T follicular helper cell (primary cell): Measurements from ENCODE around the gene TRIM65.

Experiments
- DNase-seq: peaks from one replicate; pipeline ENCODE4 v3.0.0-alpha.2; 2020; ENCODE audit warnings: low read depth
- total RNA-seq, 2 experiments: gene quantifications; one replicate each; lab custom pipeline; 2026; lab: John Stamatoyannopoulos, UW

TRIM65 gene
- 40.7 to 63.8 reads per million in 2 experiments for total RNA-seq

- peak; percentile 58 for DNase-seq
Measured at GRCh38 chr17:75896415-75897159, at the start of gene TRIM65. TSS of gene TRIM65 (minus strand) at chr17:75896951. CDS start at chr17:75896937, 14 bp downstream.

GRCh38 chr17:75945211-75945610, 48.5 kb upstream of the TRIM65 start:
- DNase-seq = no peak

GRCh38 chr17:75943491-75943890, 46.7 kb upstream of the TRIM65 start:
- no peak for DNase-seq

GRCh38 chr17:75942473-75942872, 45.7 kb upstream of the TRIM65 start:
- no peak for DNase-seq

- DNase-seq = no peak
Measured at GRCh38 chr17:75941442-75941819, 44.7 kb upstream of the TRIM65 start.

- DNase-seq = peak; percentile 85
Measured at GRCh38 chr17:75940727-75941441, 44.1 kb upstream of the TRIM65 start, which contains the start of gene FBF1. TSS of gene FBF1 (minus strand) at chr17:75941042. CDS start at chr17:75938149, 2,893 bp downstream.

GRCh38 chr17:75937652-75938051, 40.9 kb upstream of the TRIM65 start:
- DNase-seq = no peak

GRCh38 chr17:75933808-75934207, 37.1 kb upstream of the TRIM65 start:
- no peak for DNase-seq

- no peak for DNase-seq
Measured at GRCh38 chr17:75932852-75933251, 36.1 kb upstream of the TRIM65 start.

GRCh38 chr17:75931062-75931461, 34.3 kb upstream of the TRIM65 start:
- DNase-seq = no peak

GRCh38 chr17:75927286-75927922, 30.7 kb upstream of the TRIM65 start:
- DNase-seq = no peak

GRCh38 chr17:75926456-75926855, 29.7 kb upstream of the TRIM65 start:
- DNase-seq = no peak

- DNase-seq = no peak
Measured at GRCh38 chr17:75925912-75926311, 29.2 kb upstream of the TRIM65 start.

- DNase-seq = no peak
Measured at GRCh38 chr17:75925103-75925502, 28.4 kb upstream of the TRIM65 start.

- DNase-seq = no peak
Measured at GRCh38 chr17:75922963-75923874, 26.5 kb upstream of the TRIM65 start.

- DNase-seq = no peak
Measured at GRCh38 chr17:75922173-75922961, 25.6 kb upstream of the TRIM65 start.

GRCh38 chr17:75921596-75921995, 24.8 kb upstream of the TRIM65 start:
- no peak for DNase-seq

GRCh38 chr17:75920045-75920560, 23.4 kb upstream of the TRIM65 start:
- no peak for DNase-seq

- DNase-seq = no peak
Measured at GRCh38 chr17:75919611-75920010, 22.9 kb upstream of the TRIM65 start.

- no peak for DNase-seq
Measured at GRCh38 chr17:75917917-75918445, 21.2 kb upstream of the TRIM65 start.
